HEK293 (cell line): ENCODE results near the gene GIPC2.
A peak's percentile ranks its signal among the peaks of the same experiment; 100 is the strongest.

Experiments used
- CTCF ChIA-PET: fragments of 350-600 bp; formaldehyde crosslinking; extraction: SDS; loops from one replicate; lab custom pipeline; 2021; ENCODE audit warnings: antibody characterized with exemption; lab: Yijun Ruan, JAX
- POLR2A ChIA-PET: fragments of 300-600 bp; formaldehyde crosslinking; extraction: SDS; loops from one replicate; lab custom pipeline; 2020; ENCODE audit warnings: antibody characterized with exemption, inconsistent platforms; lab: Yijun Ruan, JAX
- H3K27ac ChIP-seq: fragments of 200-500 bp; sonication (Bioruptor generic); 2 replicates; pipeline ENCODE4 v1.5.1; 2014; ENCODE audit warnings: low read depth, low read length, control low read depth, inconsistent platforms; ENCODE audit errors: extremely low read depth
- H3K36me3 ChIP-seq, 2 experiments: fragments of 200-500 bp in 1 of 2; sonication (Bioruptor generic) in 1 of 2; 1 replicate in 1 of 2; 2 replicates in 1 of 2; pipeline ENCODE4 v1.5.1; 2014 to 2017; ENCODE audit warnings: inconsistent platforms in 2 of 2, low read length in 2 of 2; ENCODE audit not compliant: control insufficient read depth in 2 of 2, insufficient read depth in 1 of 2
- H3K4me1 ChIP-seq: fragments of 200-500 bp; sonication (Bioruptor generic); 2 replicates; pipeline ENCODE4 v1.5.1; 2014; ENCODE audit warnings: mild to moderate bottlenecking, low read length, inconsistent platforms; ENCODE audit not compliant: control insufficient read depth, insufficient read depth
- H3K4me3 ChIP-seq: 2 replicates; pipeline ENCODE4 v1.5.1; 2011; ENCODE audit warnings: low read depth, mild to moderate bottlenecking, control low read depth, low read length, moderate library complexity
- H3K9me3 ChIP-seq: fragments of 200-500 bp; sonication (Bioruptor generic); 2 replicates; pipeline ENCODE4 v1.5.1; 2014; ENCODE audit warnings: low read depth, low read length, inconsistent platforms; ENCODE audit not compliant: control insufficient read depth, insufficient read depth
- BCL11A ChIP-seq: fragments of 450-650 bp; formaldehyde crosslinking; IDR thresholded peaks from 2 replicates; pipeline ENCODE4 v1.5.1; 2016; ENCODE audit warnings: low read depth, missing biosample characterization, missing genetic modification characterization
- IKZF3 ChIP-seq: fragments of 450-650 bp; IDR thresholded peaks from 2 replicates; pipeline ENCODE4 v1.5.0; 2018; ENCODE audit warnings: missing biosample characterization, mild to moderate bottlenecking, missing genetic modification characterization, moderate library complexity
- KLF10 ChIP-seq: fragments of 450-650 bp; IDR thresholded peaks from 2 replicates; pipeline ENCODE4 v1.5.1; 2018; ENCODE audit warnings: missing biosample characterization, mild to moderate bottlenecking, missing genetic modification characterization
- PRDM6 ChIP-seq: fragments of 450-650 bp; formaldehyde crosslinking; IDR thresholded peaks from 2 replicates; pipeline ENCODE4 v1.5.1; 2017; ENCODE audit warnings: missing biosample characterization, missing genetic modification characterization
- REPIN1 ChIP-seq: fragments of 450-650 bp; formaldehyde crosslinking; IDR thresholded peaks from 2 replicates; pipeline ENCODE4 v1.5.1; 2017; ENCODE audit warnings: missing biosample characterization, missing genetic modification characterization, low read depth
- REST ChIP-seq: fragments of 450-650 bp; formaldehyde crosslinking; IDR thresholded peaks from 2 replicates; pipeline ENCODE4 v1.5.1; 2016; ENCODE audit warnings: missing biosample characterization, missing genetic modification characterization
- SCRT2 ChIP-seq: fragments of 450-650 bp; formaldehyde crosslinking; IDR thresholded peaks from 2 replicates; pipeline ENCODE4 v1.5.1; 2016; ENCODE audit warnings: missing biosample characterization, missing genetic modification characterization
- YY2 ChIP-seq: fragments of 450-650 bp; formaldehyde crosslinking; IDR thresholded peaks from 2 replicates; pipeline ENCODE4 v1.5.1; 2016; ENCODE audit warnings: missing biosample characterization, missing genetic modification characterization
- ZBTB7A ChIP-seq: fragments of 450-650 bp; formaldehyde crosslinking; IDR thresholded peaks from 2 replicates; pipeline ENCODE4 v1.5.1; 2016; ENCODE audit warnings: low read depth, missing biosample characterization, missing genetic modification characterization
- ZNF10 ChIP-seq: fragments of 450-650 bp; formaldehyde crosslinking; IDR thresholded peaks from 2 replicates; pipeline ENCODE4 v1.5.1; 2017; ENCODE audit warnings: missing biosample characterization, missing genetic modification characterization
- ZNF114 ChIP-seq: fragments of 450-650 bp; formaldehyde crosslinking; IDR thresholded peaks from 2 replicates; pipeline ENCODE4 v1.5.0; 2017; ENCODE audit warnings: missing biosample characterization, missing genetic modification characterization
- ZNF138 ChIP-seq: fragments of 450-650 bp; formaldehyde crosslinking; IDR thresholded peaks from 2 replicates; pipeline ENCODE4 v1.5.1; 2016; ENCODE audit warnings: missing biosample characterization, missing genetic modification characterization, borderline replicate concordance
- ZNF140 ChIP-seq: fragments of 450-650 bp; formaldehyde crosslinking; IDR thresholded peaks from 2 replicates; pipeline ENCODE4 v1.5.1; 2016; ENCODE audit warnings: missing biosample characterization, missing genetic modification characterization
- ZNF169 ChIP-seq: fragments of 450-650 bp; formaldehyde crosslinking; IDR thresholded peaks from 2 replicates; pipeline ENCODE4 v1.5.1; 2016; ENCODE audit warnings: missing biosample characterization, missing genetic modification characterization
- ZNF175 ChIP-seq: fragments of 450-650 bp; formaldehyde crosslinking; IDR thresholded peaks from 2 replicates; pipeline ENCODE4 v1.5.1; 2016; ENCODE audit warnings: missing biosample characterization, missing genetic modification characterization
- ZNF19 ChIP-seq: fragments of 450-650 bp; formaldehyde crosslinking; IDR thresholded peaks from 2 replicates; pipeline ENCODE4; 2016; ENCODE audit warnings: missing biosample characterization, missing genetic modification characterization, low read depth
- ZNF341 ChIP-seq: fragments of 450-650 bp; formaldehyde crosslinking; IDR thresholded peaks from 2 replicates; pipeline ENCODE4; 2016; ENCODE audit warnings: low read depth, missing biosample characterization, missing genetic modification characterization
- ZNF350 ChIP-seq: fragments of 450-650 bp; formaldehyde crosslinking; IDR thresholded peaks from 2 replicates; pipeline ENCODE4 v1.5.0; 2017; ENCODE audit warnings: missing biosample characterization, mild to moderate bottlenecking, missing genetic modification characterization
- ZNF473 ChIP-seq: fragments of 450-650 bp; formaldehyde crosslinking; IDR thresholded peaks from 2 replicates; pipeline ENCODE4 v1.5.1; 2017; ENCODE audit warnings: missing biosample characterization, missing genetic modification characterization
- ZNF488 ChIP-seq: fragments of 450-650 bp; formaldehyde crosslinking; IDR thresholded peaks from 2 replicates; pipeline ENCODE4 v1.5.1; 2016; ENCODE audit warnings: missing biosample characterization, missing genetic modification characterization
- ZNF521 ChIP-seq: fragments of 450-650 bp; formaldehyde crosslinking; IDR thresholded peaks from 2 replicates; pipeline ENCODE4 v1.5.1; 2017; ENCODE audit warnings: missing biosample characterization, mild to moderate bottlenecking, missing genetic modification characterization
- ZNF529 ChIP-seq: fragments of 450-650 bp; formaldehyde crosslinking; IDR thresholded peaks from 2 replicates; pipeline ENCODE4 v1.5.1; 2017; ENCODE audit warnings: missing genetic modification characterization, missing biosample characterization; ENCODE audit not compliant: insufficient replicate concordance
- ZNF560 ChIP-seq: fragments of 450-650 bp; formaldehyde crosslinking; IDR thresholded peaks from 2 replicates; pipeline ENCODE4 v1.5.1; 2017; ENCODE audit warnings: missing biosample characterization, missing genetic modification characterization, borderline replicate concordance
- ZNF623 ChIP-seq: fragments of 450-650 bp; formaldehyde crosslinking; IDR thresholded peaks from 2 replicates; pipeline ENCODE4 v1.5.1; 2016; ENCODE audit warnings: missing biosample characterization, missing genetic modification characterization
- ZNF629 ChIP-seq: fragments of 450-650 bp; formaldehyde crosslinking; IDR thresholded peaks from 2 replicates; pipeline ENCODE4 v1.5.1; 2017; ENCODE audit warnings: missing biosample characterization, missing genetic modification characterization
- ZNF692 ChIP-seq: fragments of 450-650 bp; formaldehyde crosslinking; IDR thresholded peaks from 2 replicates; pipeline ENCODE4 v1.5.1; 2016; ENCODE audit warnings: missing biosample characterization, missing genetic modification characterization
- ZNF777 ChIP-seq: fragments of 450-650 bp; formaldehyde crosslinking; IDR thresholded peaks from 2 replicates; pipeline ENCODE4 v1.5.1; 2017; ENCODE audit warnings: missing biosample characterization, missing genetic modification characterization, borderline replicate concordance

Gene GIPC2

GRCh38 chr1:78005755-78006154 is 40.0 kb upstream of the GIPC2 start (continued):
- TF ChIP-seq REST (no peak), ZNF488 (tag by site-specific recombination) (no peak), ZNF521 (tag by site-specific recombination) (no peak), PRDM6 (peak; percentile 100), IKZF3 (tag by site-specific recombination) (peak; percentile 89), ZNF138 (tag by site-specific recombination) (no peak), ZNF341 (tag by site-specific recombination) (no peak), ZNF10 (no peak; the same call in 1 of the 2 replicates), REPIN1 (tag by site-specific recombination) (no peak), SCRT2 (tag by site-specific recombination) (no peak), ZNF19 (tag by site-specific recombination) (no peak), ZNF629 (tag by site-specific recombination) (peak; percentile 84)

GRCh38 chr1:78006521-78006920 is 39.2 kb upstream of the GIPC2 start:
- no peaks in the 10 kb centered on the region for H3K9me3 ChIP-seq
- CTCF ChIA-PET = interaction anchor here (0.6 to 3.8 kb wide), 2 partner anchors 93 to 108 kb away, joined by 5 to 42 read pairs; no protein-coding TSS in a partner anchor
- H3K4me3 ChIP-seq = peak overlapping the region; percentile 55
- H3K36me3 ChIP-seq = no peaks in the 10 kb centered on the region; a peak in 1 of 3 replicates
- POLR2A ChIA-PET = interaction anchor here (5.7 kb wide), 1 partner anchor 27 kb away, joined by 137 read pairs; the partner anchor contains the start of gene FUBP1
- H3K4me1 ChIP-seq = peaks cover 14% of the 10 kb centered on the region
- H3K27ac ChIP-seq = no peak overlapping the region
- TF ChIP-seq ZNF473 (no peak), ZNF692 (no peak), SCRT2 (tag by site-specific recombination) (no peak), ZNF529 (tag by site-specific recombination) (no peak), ZNF560 (no peak), KLF10 (tag by site-specific recombination) (no peak), YY2 (tag by site-specific recombination) (no peak), ZNF140 (tag by site-specific recombination) (no peak), ZNF623 (no peak), ZBTB7A (tag by site-specific recombination) (no peak), ZNF350 (no peak), BCL11A (tag by site-specific recombination) (no peak), ZNF777 (tag by site-specific recombination) (no peak), ZNF169 (tag by site-specific recombination) (no peak), ZNF114 (tag by site-specific recombination) (no peak), ZNF175 (tag by site-specific recombination) (no peak)
- TF ChIP-seq, all 188 proteins: peak for 0
